ENCODE data around the gene TAX1BP1. TPM values are rescaled to one million over a fixed set of nuclear protein-coding genes. Genes with fewer than 3 reads are reported as not detected.

Gene TAX1BP1
- total RNA-seq, 6 donors from 2014 or later: 66.8 to 175 (median 100) TPM

GRCh38 chr7:27747589-27748368 is 7.8 kb downstream of the TAX1BP1 start:
- Histone ChIP-seq H3K9me3 (no peaks in the 10 kb centered on the region), H3K4me1 (peaks cover 15 to 40% (median 30%) of the 10 kb centered on the region in 4 donors), H3K36me3 (peaks cover 0 to 38% (median 10%) of the 10 kb centered on the region in 4 donors), H3K4me3 (no peak overlapping the region), H3K27me3 (no peaks in the 10 kb centered on the region), H3K27ac (no peak overlapping the region)
- DNase-seq: no peak
- no peak for ATAC-seq (ENCODE audit: low FRiP score in 2 of 2)
- 75 to 87% methylated on average over 4 of the region's 4 CpGs for WGBS, 2 donors
- TF ChIP-seq CTCF (IDR thresholded peaks at IDR 0.05) (no peak), POLR2A (IDR thresholded peaks at IDR 0.05) (no peak), EP300 (IDR thresholded peaks at IDR 0.05) (no peak), POLR2AphosphoS5 (IDR thresholded peaks at IDR 0.05) (no peak)

- Histone ChIP-seq H3K36me3 (peaks cover 0 to 43% (median 10%) of the 10 kb centered on the region in 4 donors), H3K9me3 (no peaks in the 10 kb centered on the region), H3K27ac (no peak overlapping the region), H3K4me3 (no peak overlapping the region), H3K27me3 (no peaks in the 10 kb centered on the region), H3K4me1 (peaks cover 3 to 33% (median 18%) of the 10 kb centered on the region in 4 donors)
- no peak for TF ChIP-seq POLR2AphosphoS5 (IDR thresholded peaks at IDR 0.05)
- no peak for TF ChIP-seq POLR2A (IDR thresholded peaks at IDR 0.05)
- TF ChIP-seq CTCF (IDR thresholded peaks at IDR 0.05): no peak
- no peak for TF ChIP-seq EP300 (IDR thresholded peaks at IDR 0.05)
- no peak for DNase-seq
- no peak for ATAC-seq (ENCODE audit: low FRiP score in 2 of 2)
- 64 to 67% methylated on average over 2 of the region's 2 CpGs for WGBS, 2 donors
These were observed 10.4 kb downstream of the TAX1BP1 start for GRCh38 chr7:27750316-27750715.

- Histone ChIP-seq H3K27me3 (no peaks in the 10 kb centered on the region), H3K36me3 (peaks cover 0 to 55% (median 10%) of the 10 kb centered on the region in 4 donors), H3K9me3 (no peaks in the 10 kb centered on the region), H3K4me3 (no peak overlapping the region), H3K4me1 (peaks cover 0 to 23% (median 7%) of the 10 kb centered on the region in 4 donors), H3K27ac (no peak overlapping the region)
- WGBS, 2 donors: 94 to 97% methylated on average over 6 of the region's 6 CpGs
- TF ChIP-seq CTCF (IDR thresholded peaks at IDR 0.05): no peak
- DNase-seq: no peak
- no peak for ATAC-seq (ENCODE audit: low FRiP score in 2 of 2)
These were observed 12.1 kb downstream of the TAX1BP1 start for GRCh38 chr7:27751888-27752660.

GRCh38 chr7:27753863-27754262 is 13.9 kb downstream of the TAX1BP1 start:
- H3K36me3 ChIP-seq: peaks cover 0 to 61% (median 15%) of the 10 kb centered on the region in 4 donors
- 56 to 72% methylated on average over 1 of the region's 1 CpG for WGBS, 2 donors

More at GRCh38 chr7:27753863-27754262, 13.9 kb downstream of the TAX1BP1 start:
- TF ChIP-seq EP300 (IDR thresholded peaks at IDR 0.05) (no peak), CTCF (IDR thresholded peaks at IDR 0.05) (no peak), POLR2A (IDR thresholded peaks at IDR 0.05) (no peak), POLR2AphosphoS5 (IDR thresholded peaks at IDR 0.05) (no peak)
- no peak overlapping the region for H3K4me3 ChIP-seq
- H3K27ac ChIP-seq: no peak overlapping the region
- H3K27me3 ChIP-seq: no peaks in the 10 kb centered on the region
- H3K9me3 ChIP-seq: no peaks in the 10 kb centered on the region
- peaks cover 0 to 12% (median 0%) of the 10 kb centered on the region in 4 donors for H3K4me1 ChIP-seq
- DNase-seq (no peak), ATAC-seq (ENCODE audit: low FRiP score in 2 of 2) (no peak)
